ENCODE results near the gene SC5D. TPM values are rescaled to one million over a fixed set of nuclear protein-coding genes. Genes with fewer than 3 reads are reported as not detected.
A peak's percentile ranks its signal among the peaks of the same experiment; 100 is the strongest.

Gene SC5D
- total RNA-seq, 1 experiment from 2014 or later = 25.9 TPM

DNA sequence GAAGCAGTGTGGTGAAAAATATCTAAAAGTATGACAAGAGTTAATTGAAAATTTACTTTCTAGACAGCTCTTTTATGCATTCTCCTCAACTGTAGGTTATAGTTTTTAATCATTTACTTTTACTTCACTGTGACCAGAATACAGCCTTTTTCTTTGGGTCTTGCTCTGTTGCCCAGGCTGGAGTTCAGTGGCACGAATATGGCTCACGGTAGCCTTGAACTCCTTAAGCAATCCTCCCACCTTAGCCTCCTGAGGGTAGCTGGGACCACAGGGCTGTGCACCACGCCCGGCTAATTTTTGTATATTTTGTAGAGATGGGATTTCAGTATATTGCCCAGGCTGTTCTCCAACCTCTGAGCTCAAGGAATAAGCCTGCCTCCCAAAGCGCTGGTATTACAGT, 5.3 kb downstream of the SC5D start:
- BruUV-seq (replicated peaks) = no TSS peak
- TF ChIP-seq, protein P1, sequence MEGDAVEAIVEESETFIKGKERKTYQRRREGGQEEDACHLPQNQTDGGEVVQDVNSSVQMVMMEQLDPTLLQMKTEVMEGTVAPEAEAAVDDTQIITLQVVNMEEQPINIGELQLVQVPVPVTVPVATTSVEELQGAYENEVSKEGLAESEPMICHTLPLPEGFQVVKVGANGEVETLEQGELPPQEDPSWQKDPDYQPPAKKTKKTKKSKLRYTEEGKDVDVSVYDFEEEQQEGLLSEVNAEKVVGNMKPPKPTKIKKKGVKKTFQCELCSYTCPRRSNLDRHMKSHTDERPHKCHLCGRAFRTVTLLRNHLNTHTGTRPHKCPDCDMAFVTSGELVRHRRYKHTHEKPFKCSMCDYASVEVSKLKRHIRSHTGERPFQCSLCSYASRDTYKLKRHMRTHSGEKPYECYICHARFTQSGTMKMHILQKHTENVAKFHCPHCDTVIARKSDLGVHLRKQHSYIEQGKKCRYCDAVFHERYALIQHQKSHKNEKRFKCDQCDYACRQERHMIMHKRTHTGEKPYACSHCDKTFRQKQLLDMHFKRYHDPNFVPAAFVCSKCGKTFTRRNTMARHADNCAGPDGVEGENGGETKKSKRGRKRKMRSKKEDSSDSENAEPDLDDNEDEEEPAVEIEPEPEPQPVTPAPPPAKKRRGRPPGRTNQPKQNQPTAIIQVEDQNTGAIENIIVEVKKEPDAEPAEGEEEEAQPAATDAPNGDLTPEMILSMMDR (IDR thresholded peaks at IDR 0.05; ENCODE audit: unreplicated experiment) = no peak
- ChIA-PET POLR2A (no interaction called here), CTCF (no interaction called here)
- DNase-seq (ENCODE audit: unreplicated experiment) = no peak
- Mint-ChIP-seq H3K9me3 (ENCODE audit: unreplicated experiment) (no peaks in the 10 kb centered on the region), H3K27ac (ENCODE audit: low read depth, unreplicated experiment) (peak overlapping the region; percentile 12), H3K4me3 (ENCODE audit: unreplicated experiment) (no peak overlapping the region), H3K27me3 (ENCODE audit: insufficient read depth, unreplicated experiment) (no peaks in the 10 kb centered on the region), H3K36me3 (ENCODE audit: insufficient read depth, unreplicated experiment) (peaks cover 12% of the 10 kb centered on the region), H3K4me1 (ENCODE audit: insufficient read depth, unreplicated experiment) (peaks cover 26% of the 10 kb centered on the region)
- intact Hi-C loops (cut with micrococcal nuclease) = loop anchor here (10.0 kb wide), 1 partner anchor 907 kb away; no protein-coding TSS in a partner anchor

DNA sequence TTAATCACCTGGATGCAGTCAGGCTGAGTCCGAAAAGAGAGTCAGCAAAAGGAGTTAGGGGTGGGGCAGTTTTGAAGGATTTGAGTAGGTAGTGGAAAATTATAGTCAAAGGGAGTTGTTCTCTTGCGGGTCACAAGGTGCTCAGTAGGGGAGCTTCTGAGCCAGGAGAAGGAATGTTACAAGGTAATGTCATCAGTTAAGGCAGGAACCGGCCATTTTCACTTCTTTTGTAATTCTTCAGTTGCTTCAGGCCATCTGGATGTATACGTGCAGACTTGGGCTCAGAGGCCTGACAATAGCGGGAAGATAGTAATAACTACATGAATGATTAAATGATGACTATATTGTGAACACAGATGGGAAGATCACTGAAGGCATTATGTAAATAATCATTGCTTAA, 6.2 kb downstream of the SC5D start:
- Mint-ChIP-seq H3K27ac (ENCODE audit: low read depth, unreplicated experiment) (peak overlapping the region; percentile 12), H3K4me3 (ENCODE audit: unreplicated experiment) (no peak overlapping the region), H3K9me3 (ENCODE audit: unreplicated experiment) (no peaks in the 10 kb centered on the region), H3K4me1 (ENCODE audit: insufficient read depth, unreplicated experiment) (peaks cover 26% of the 10 kb centered on the region), H3K36me3 (ENCODE audit: insufficient read depth, unreplicated experiment) (peaks cover 18% of the 10 kb centered on the region), H3K27me3 (ENCODE audit: insufficient read depth, unreplicated experiment) (no peaks in the 10 kb centered on the region)
- TF ChIP-seq, protein P1 (IDR thresholded peaks at IDR 0.05; ENCODE audit: unreplicated experiment) = no peak
- intact Hi-C loops (cut with micrococcal nuclease) = loop anchor here (10.0 kb wide), 1 partner anchor 906 kb away; no protein-coding TSS in a partner anchor
- BruUV-seq (replicated peaks) = no TSS peak
- CTCF ChIA-PET = interaction anchor here (0.6 kb wide), 1 partner anchor 153 kb away, joined by 3 read pairs; no protein-coding TSS in a partner anchor
- POLR2A ChIA-PET = interaction anchor here (0.8 kb wide), 1 partner anchor 801 kb away, joined by 3 read pairs; no protein-coding TSS in a partner anchor
- no peak for DNase-seq (ENCODE audit: unreplicated experiment)

DNA sequence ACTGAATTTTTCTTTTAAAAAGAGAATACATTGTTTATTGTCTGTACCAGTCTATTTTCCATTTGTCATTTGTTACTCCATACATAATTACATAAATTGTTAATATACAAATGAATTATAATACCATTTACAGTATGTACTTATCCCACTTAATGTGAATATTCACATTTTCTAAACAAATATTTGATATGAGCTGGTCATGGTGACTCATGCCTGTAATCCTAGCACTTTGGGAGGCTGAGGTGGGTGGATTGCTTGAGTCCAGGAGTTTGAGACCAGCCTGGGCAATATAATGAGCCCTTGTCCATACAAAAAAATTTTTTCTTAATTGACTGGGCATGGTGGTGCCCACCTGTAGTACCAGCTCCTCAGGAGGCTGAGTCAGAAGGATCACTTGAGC, 6.8 kb downstream of the SC5D start:
- TF ChIP-seq, protein P1 (IDR thresholded peaks at IDR 0.05; ENCODE audit: unreplicated experiment) = no peak
- no TSS peak for BruUV-seq (replicated peaks)

DNA sequence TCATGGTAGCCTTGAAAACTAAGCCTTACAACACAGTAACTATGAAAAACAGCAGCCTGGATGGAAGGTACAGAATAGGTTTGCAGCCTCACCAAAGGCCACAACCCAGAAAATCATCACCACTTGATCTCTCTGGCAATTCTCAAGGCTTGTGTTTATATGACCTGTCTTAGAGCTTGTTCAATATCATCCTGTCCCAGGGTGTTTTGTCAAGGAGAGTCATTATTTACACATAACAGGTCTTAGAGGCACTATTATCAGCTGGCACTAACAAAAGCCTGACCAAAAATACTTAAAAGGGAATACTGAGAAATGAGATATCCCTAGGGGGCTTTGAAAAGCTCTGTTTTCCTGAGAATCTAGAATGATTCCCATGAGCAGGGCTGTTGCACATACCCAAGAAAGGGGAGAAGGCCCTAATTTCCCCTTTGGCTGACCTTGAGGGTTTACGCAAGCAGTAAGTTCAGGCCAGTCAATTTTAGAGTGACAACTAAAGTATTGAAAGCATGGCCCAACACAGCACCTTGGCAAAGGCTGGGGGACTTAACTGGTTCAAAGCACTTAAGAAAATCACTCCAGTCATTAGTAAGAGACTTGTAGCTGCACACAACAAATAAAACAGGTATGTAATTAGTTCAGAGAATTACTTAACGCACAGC, 7.9 kb downstream of the SC5D start:
- Mint-ChIP-seq H3K9me3 (ENCODE audit: unreplicated experiment) (no peaks in the 10 kb centered on the region), H3K4me3 (ENCODE audit: unreplicated experiment) (no peak overlapping the region), H3K36me3 (ENCODE audit: insufficient read depth, unreplicated experiment) (peaks cover 29% of the 10 kb centered on the region), H3K4me1 (ENCODE audit: insufficient read depth, unreplicated experiment) (peaks cover 17% of the 10 kb centered on the region), H3K27ac (ENCODE audit: low read depth, unreplicated experiment) (no peak overlapping the region), H3K27me3 (ENCODE audit: insufficient read depth, unreplicated experiment) (no peaks in the 10 kb centered on the region)
- CTCF ChIA-PET = interaction anchor here (0.6 to 2.2 kb wide), 5 partner anchors 14 to 1961 kb away, joined by 3 to 5 read pairs (median 3); no protein-coding TSS in a partner anchor
- no TSS peak for BruUV-seq (replicated peaks)
- TF ChIP-seq, protein P1 (IDR thresholded peaks at IDR 0.05; ENCODE audit: unreplicated experiment) = no peak
- POLR2A ChIA-PET = interaction anchor here (2.2 kb wide), 1 partner anchor 8 kb away, joined by 10 read pairs; the partner anchor contains the start of gene SC5D
- no peak for DNase-seq (ENCODE audit: unreplicated experiment)
- intact Hi-C loops (cut with micrococcal nuclease) = no loop called here

More for the DNA sequence above, 6.8 kb downstream of the SC5D start:
- Mint-ChIP-seq H3K4me1 (ENCODE audit: insufficient read depth, unreplicated experiment) (peaks cover 26% of the 10 kb centered on the region), H3K4me3 (ENCODE audit: unreplicated experiment) (no peak overlapping the region), H3K36me3 (ENCODE audit: insufficient read depth, unreplicated experiment) (peaks cover 19% of the 10 kb centered on the region), H3K9me3 (ENCODE audit: unreplicated experiment) (no peaks in the 10 kb centered on the region), H3K27ac (ENCODE audit: low read depth, unreplicated experiment) (no peak overlapping the region), H3K27me3 (ENCODE audit: insufficient read depth, unreplicated experiment) (no peaks in the 10 kb centered on the region)
- intact Hi-C loops (cut with micrococcal nuclease) = loop anchor here (10.0 kb wide), 1 partner anchor 905 kb away; no protein-coding TSS in a partner anchor
- ChIA-PET CTCF (interaction anchor here (0.6 to 2.2 kb wide), 4 partner anchors 20 to 358 kb away, joined by 3 to 5 read pairs (median 3); no protein-coding TSS in a partner anchor), POLR2A (interaction anchor here (0.7 kb wide), 1 partner anchor 264 kb away, joined by 3 read pairs; no protein-coding TSS in a partner anchor)
- DNase-seq (ENCODE audit: unreplicated experiment) = no peak
